ENCODE data around the gene FAM163B. TPM values are rescaled to one million over a fixed set of nuclear protein-coding genes. Genes with fewer than 3 reads are reported as not detected.

FAM163B gene
- total RNA-seq, 1 donor from 2014 or later: not detected

- no peak for TF ChIP-seq CTCF (IDR thresholded peaks at IDR 0.05)
- Mint-ChIP-seq H3K4me3 (ENCODE audit: unreplicated experiment) (no peak overlapping the region), H3K36me3 (ENCODE audit: unreplicated experiment) (no peaks in the 10 kb centered on the region), H3K27ac (ENCODE audit: unreplicated experiment) (no peak overlapping the region), H3K9me3 (ENCODE audit: unreplicated experiment) (no peaks in the 10 kb centered on the region), H3K4me1 (ENCODE audit: unreplicated experiment) (peaks cover 1% of the 10 kb centered on the region), H3K27me3 (ENCODE audit: unreplicated experiment) (peaks cover 19% of the 10 kb centered on the region)
- DNase-seq (ENCODE audit: extremely low spot score, unreplicated experiment): no peak
Observed at GRCh38 chr9:133538851-133539833, 70.0 kb downstream of the FAM163B start.

GRCh38 chr9:133538176-133538575 lies 71.0 kb downstream of the FAM163B start:
- no peaks in the 10 kb centered on the region for H3K36me3 Mint-ChIP-seq (ENCODE audit: unreplicated experiment)
- H3K4me1 Mint-ChIP-seq (ENCODE audit: unreplicated experiment): peaks cover 7% of the 10 kb centered on the region
- H3K9me3 Mint-ChIP-seq (ENCODE audit: unreplicated experiment): no peaks in the 10 kb centered on the region
- H3K4me3 Mint-ChIP-seq (ENCODE audit: unreplicated experiment): no peak overlapping the region
- TF ChIP-seq CTCF (IDR thresholded peaks at IDR 0.05): no peak
- H3K27ac Mint-ChIP-seq (ENCODE audit: unreplicated experiment): no peak overlapping the region
- H3K27me3 Mint-ChIP-seq (ENCODE audit: unreplicated experiment): peaks cover 21% of the 10 kb centered on the region
- DNase-seq (ENCODE audit: extremely low spot score, unreplicated experiment): no peak

GRCh38 chr9:133537257-133537656 lies 71.9 kb downstream of the FAM163B start:
- Mint-ChIP-seq H3K36me3 (ENCODE audit: unreplicated experiment) (no peaks in the 10 kb centered on the region), H3K4me3 (ENCODE audit: unreplicated experiment) (no peak overlapping the region), H3K4me1 (ENCODE audit: unreplicated experiment) (peaks cover 7% of the 10 kb centered on the region), H3K27me3 (ENCODE audit: unreplicated experiment) (peaks cover 23% of the 10 kb centered on the region), H3K27ac (ENCODE audit: unreplicated experiment) (no peak overlapping the region), H3K9me3 (ENCODE audit: unreplicated experiment) (no peaks in the 10 kb centered on the region)
- TF ChIP-seq CTCF (IDR thresholded peaks at IDR 0.05): no peak
- DNase-seq (ENCODE audit: extremely low spot score, unreplicated experiment): no peak

- Mint-ChIP-seq H3K9me3 (ENCODE audit: unreplicated experiment) (no peaks in the 10 kb centered on the region), H3K4me3 (ENCODE audit: unreplicated experiment) (no peak overlapping the region), H3K4me1 (ENCODE audit: unreplicated experiment) (peaks cover 7% of the 10 kb centered on the region), H3K36me3 (ENCODE audit: unreplicated experiment) (no peaks in the 10 kb centered on the region), H3K27me3 (ENCODE audit: unreplicated experiment) (peaks cover 23% of the 10 kb centered on the region), H3K27ac (ENCODE audit: unreplicated experiment) (no peak overlapping the region)
- TF ChIP-seq CTCF (IDR thresholded peaks at IDR 0.05): no peak
- DNase-seq (ENCODE audit: extremely low spot score, unreplicated experiment): no peak
Observed at GRCh38 chr9:133536536-133536935, 72.7 kb downstream of the FAM163B start.

GRCh38 chr9:133536080-133536479 lies 73.1 kb downstream of the FAM163B start:
- no peak for DNase-seq (ENCODE audit: extremely low spot score, unreplicated experiment)
- H3K4me3 Mint-ChIP-seq (ENCODE audit: unreplicated experiment): no peak overlapping the region

More at GRCh38 chr9:133536080-133536479, 73.1 kb downstream of the FAM163B start:
- TF ChIP-seq CTCF (IDR thresholded peaks at IDR 0.05): no peak
- Mint-ChIP-seq H3K36me3 (ENCODE audit: unreplicated experiment) (no peaks in the 10 kb centered on the region), H3K27ac (ENCODE audit: unreplicated experiment) (no peak overlapping the region), H3K27me3 (ENCODE audit: unreplicated experiment) (peaks cover 23% of the 10 kb centered on the region), H3K4me1 (ENCODE audit: unreplicated experiment) (peaks cover 7% of the 10 kb centered on the region), H3K9me3 (ENCODE audit: unreplicated experiment) (no peaks in the 10 kb centered on the region)

Measured in osteocyte (in vitro differentiated cells).